Panc1 (cell line): ENCODE measurements around the gene SRGAP3. TPM values are rescaled to one million over a fixed set of nuclear protein-coding genes. Genes with fewer than 3 reads are reported as not detected.

Experiments used
- ATAC-seq: fragments of 200-7000 bp; cut with Tn5 transposase; 2 replicates; pipeline ENCODE4 v1.9.1; 2020; ENCODE audit warnings: mild to moderate bottlenecking, moderate library complexity
- BruUV-seq: library from RNA; stranded (reverse); fragments of 400-500 nt; replicated peaks from 2 replicates; lab custom pipeline; 2021; lab: Mats Ljungman, UMichigan
- CTCF ChIA-PET: fragments of 300-600 bp; sonication (Branson Sonifier 250); formaldehyde crosslinking; loops from one replicate; lab custom pipeline; 2022; ENCODE audit warnings: antibody characterized with exemption; lab: Charles Lee
- POLR2A ChIA-PET: fragments of 300-600 bp; sonication (Branson Sonifier 250); formaldehyde crosslinking; loops from one replicate; lab custom pipeline; 2022; ENCODE audit warnings: antibody characterized with exemption; lab: Charles Lee
- DNase-seq: peaks from one replicate; pipeline ENCODE4 v3.0.0-alpha.2; 2010; ENCODE audit warnings: low read depth, low spot score
- H3K27ac ChIP-seq: 2 replicates; pipeline ENCODE4 v1.5.1; 2011; ENCODE audit warnings: mild to moderate bottlenecking, low read length, inconsistent platforms
- H3K27me3 ChIP-seq: fragments of 200-500 bp; sonication (Bioruptor generic); 2 replicates; pipeline ENCODE4 v1.6.0; 2014; ENCODE audit warnings: low read length, inconsistent platforms; ENCODE audit not compliant: control insufficient read depth, insufficient read depth
- H3K36me3 ChIP-seq: fragments of 200-500 bp; sonication (Bioruptor generic); 2 replicates; pipeline ENCODE4 v1.5.1; 2014; ENCODE audit warnings: inconsistent platforms, mild to moderate bottlenecking, low read length, moderate library complexity; ENCODE audit not compliant: control insufficient read depth, insufficient read depth
- H3K4me1 ChIP-seq: 2 replicates; pipeline ENCODE4 v1.5.1; 2011; ENCODE audit warnings: inconsistent platforms, mild to moderate bottlenecking, low read length, moderate library complexity; ENCODE audit not compliant: control insufficient read depth, insufficient read depth
- H3K4me3 ChIP-seq, 2 experiments: 2 replicates each; pipeline ENCODE4 v1.5.1; 2011 to 2012; ENCODE audit warnings: low read depth in 2 of 2, low read length in 2 of 2, mild to moderate bottlenecking in 2 of 2, inconsistent platforms in 1 of 2, moderate library complexity in 1 of 2
- H3K9me3 ChIP-seq: fragments of 200-500 bp; sonication (Bioruptor generic); 2 replicates; pipeline ENCODE4 v1.5.1; 2014; ENCODE audit warnings: low read depth, mild to moderate bottlenecking, inconsistent platforms, low read length, moderate library complexity; ENCODE audit not compliant: control insufficient read depth, insufficient read depth
- POLR2AphosphoS5 ChIP-seq: IDR thresholded peaks from 2 replicates; pipeline ENCODE4 v1.6.1; 2012; ENCODE audit warnings: mild to moderate bottlenecking, low read depth, low read length, moderate library complexity
- SIN3A ChIP-seq: IDR thresholded peaks from 2 replicates; pipeline ENCODE4 v1.6.1; 2012; ENCODE audit warnings: low read depth, mild to moderate bottlenecking, low read length, moderate library complexity, borderline replicate concordance; ENCODE audit not compliant: insufficient read depth
- TCF7L2 ChIP-seq: IDR thresholded peaks from 2 replicates; pipeline ENCODE4 v1.6.1; 2011; ENCODE audit warnings: mild to moderate bottlenecking, low read depth, low read length, inconsistent platforms
- in situ Hi-C: cut with HindIII; loops from 2 replicates; pipeline ENCODE4 v1.10.0; 2016; ENCODE audit warnings: low sequenced_read_pairs, low pct_unique_long_range_greater_than_20kb
- intact Hi-C: fragments of 100-400 bp; cut with micrococcal nuclease; formaldehyde crosslinking; loops from one replicate; pipeline ENCODE4 v1.10.0; 2022; ENCODE audit not compliant: unreplicated experiment
- total RNA-seq: library from RNA; stranded (reverse); gene quantifications from one replicate; pipeline ENCODE4 v1.2.1, GENCODE V29; 2021; ENCODE audit not compliant: unreplicated experiment
- TF ChIP-seq, protein P1 (sequence below): fragments of 450-650 bp; IDR thresholded peaks from 2 replicates; pipeline ENCODE4 v1.5.1; 2017; ENCODE audit warnings: mild to moderate bottlenecking
- TF ChIP-seq, protein P2 (sequence below), 2 experiments: IDR thresholded peaks; 2 replicates each; pipeline ENCODE4 v1.6.1; 2011 to 2012; ENCODE audit warnings: low read depth in 2 of 2, control low read depth in 1 of 2, low read length in 1 of 2, mild to moderate bottlenecking in 1 of 2, moderate library complexity in 1 of 2; ENCODE audit not compliant: insufficient read depth in 1 of 2

Gene SRGAP3
- total RNA-seq, 1 experiment from 2014 or later: 0.82 TPM

GRCh38 chr3:9139366-9139765, 110.1 kb downstream of the SRGAP3 start:
- BruUV-seq: no TSS peak
- ATAC-seq: no peak
- in situ Hi-C loops (no loop called here), intact Hi-C loops (no loop called here)
- Histone ChIP-seq H3K36me3 (no peaks in the 10 kb centered on the region), H3K27me3 (no peaks in the 10 kb centered on the region; the same call in 1 of the 2 replicates), H3K4me1 (no peaks in the 10 kb centered on the region), H3K27ac (no peak overlapping the region), H3K9me3 (no peaks in the 10 kb centered on the region), H3K4me3 (no peak overlapping the region)
- CTCF ChIA-PET: no interaction called here
- TF ChIP-seq POLR2AphosphoS5 (no peak), TCF7L2 (no peak), SIN3A (no peak)
- TF ChIP-seq, protein P1, sequence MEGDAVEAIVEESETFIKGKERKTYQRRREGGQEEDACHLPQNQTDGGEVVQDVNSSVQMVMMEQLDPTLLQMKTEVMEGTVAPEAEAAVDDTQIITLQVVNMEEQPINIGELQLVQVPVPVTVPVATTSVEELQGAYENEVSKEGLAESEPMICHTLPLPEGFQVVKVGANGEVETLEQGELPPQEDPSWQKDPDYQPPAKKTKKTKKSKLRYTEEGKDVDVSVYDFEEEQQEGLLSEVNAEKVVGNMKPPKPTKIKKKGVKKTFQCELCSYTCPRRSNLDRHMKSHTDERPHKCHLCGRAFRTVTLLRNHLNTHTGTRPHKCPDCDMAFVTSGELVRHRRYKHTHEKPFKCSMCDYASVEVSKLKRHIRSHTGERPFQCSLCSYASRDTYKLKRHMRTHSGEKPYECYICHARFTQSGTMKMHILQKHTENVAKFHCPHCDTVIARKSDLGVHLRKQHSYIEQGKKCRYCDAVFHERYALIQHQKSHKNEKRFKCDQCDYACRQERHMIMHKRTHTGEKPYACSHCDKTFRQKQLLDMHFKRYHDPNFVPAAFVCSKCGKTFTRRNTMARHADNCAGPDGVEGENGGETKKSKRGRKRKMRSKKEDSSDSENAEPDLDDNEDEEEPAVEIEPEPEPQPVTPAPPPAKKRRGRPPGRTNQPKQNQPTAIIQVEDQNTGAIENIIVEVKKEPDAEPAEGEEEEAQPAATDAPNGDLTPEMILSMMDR: no peak
- no peak for DNase-seq
- POLR2A ChIA-PET: no interaction called here

- no TSS peak for BruUV-seq
- DNase-seq (no peak), ATAC-seq (no peak)
- no peaks in the 10 kb centered on the region; the same call in 1 of the 2 replicates for H3K27me3 ChIP-seq
- no peak overlapping the region for H3K4me3 ChIP-seq
- CTCF ChIA-PET: no interaction called here
- in situ Hi-C loops: no loop called here
- POLR2A ChIA-PET: no interaction called here
- TF ChIP-seq TCF7L2 (no peak), POLR2AphosphoS5 (no peak), SIN3A (no peak)
- TF ChIP-seq, protein P1: no peak
- TF ChIP-seq, protein P2, sequence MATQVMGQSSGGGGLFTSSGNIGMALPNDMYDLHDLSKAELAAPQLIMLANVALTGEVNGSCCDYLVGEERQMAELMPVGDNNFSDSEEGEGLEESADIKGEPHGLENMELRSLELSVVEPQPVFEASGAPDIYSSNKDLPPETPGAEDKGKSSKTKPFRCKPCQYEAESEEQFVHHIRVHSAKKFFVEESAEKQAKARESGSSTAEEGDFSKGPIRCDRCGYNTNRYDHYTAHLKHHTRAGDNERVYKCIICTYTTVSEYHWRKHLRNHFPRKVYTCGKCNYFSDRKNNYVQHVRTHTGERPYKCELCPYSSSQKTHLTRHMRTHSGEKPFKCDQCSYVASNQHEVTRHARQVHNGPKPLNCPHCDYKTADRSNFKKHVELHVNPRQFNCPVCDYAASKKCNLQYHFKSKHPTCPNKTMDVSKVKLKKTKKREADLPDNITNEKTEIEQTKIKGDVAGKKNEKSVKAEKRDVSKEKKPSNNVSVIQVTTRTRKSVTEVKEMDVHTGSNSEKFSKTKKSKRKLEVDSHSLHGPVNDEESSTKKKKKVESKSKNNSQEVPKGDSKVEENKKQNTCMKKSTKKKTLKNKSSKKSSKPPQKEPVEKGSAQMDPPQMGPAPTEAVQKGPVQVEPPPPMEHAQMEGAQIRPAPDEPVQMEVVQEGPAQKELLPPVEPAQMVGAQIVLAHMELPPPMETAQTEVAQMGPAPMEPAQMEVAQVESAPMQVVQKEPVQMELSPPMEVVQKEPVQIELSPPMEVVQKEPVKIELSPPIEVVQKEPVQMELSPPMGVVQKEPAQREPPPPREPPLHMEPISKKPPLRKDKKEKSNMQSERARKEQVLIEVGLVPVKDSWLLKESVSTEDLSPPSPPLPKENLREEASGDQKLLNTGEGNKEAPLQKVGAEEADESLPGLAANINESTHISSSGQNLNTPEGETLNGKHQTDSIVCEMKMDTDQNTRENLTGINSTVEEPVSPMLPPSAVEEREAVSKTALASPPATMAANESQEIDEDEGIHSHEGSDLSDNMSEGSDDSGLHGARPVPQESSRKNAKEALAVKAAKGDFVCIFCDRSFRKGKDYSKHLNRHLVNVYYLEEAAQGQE (IDR thresholded peaks at IDR 0.05; ENCODE audit: insufficient read depth in 1 of 2, low read depth in 2 of 2, low read length in 1 of 2): no peak
- H3K36me3 ChIP-seq: no peaks in the 10 kb centered on the region
- H3K4me1 ChIP-seq: no peaks in the 10 kb centered on the region
- intact Hi-C loops: no loop called here
- H3K27ac ChIP-seq: no peak overlapping the region
- no peaks in the 10 kb centered on the region for H3K9me3 ChIP-seq
These were observed 111.8 kb downstream of the SRGAP3 start for GRCh38 chr3:9137676-9138075.
